ENCODE results near the gene SERINC5. TPM values are rescaled to one million over a fixed set of nuclear protein-coding genes. Genes with fewer than 3 reads are reported as not detected.
A peak's percentile ranks its signal among the peaks of the same experiment; 100 is the strongest.

SERINC5 gene
- total and polyA plus RNA-seq, 4 donors = 6.2 to 84.5 (median 23.9) TPM

DNA sequence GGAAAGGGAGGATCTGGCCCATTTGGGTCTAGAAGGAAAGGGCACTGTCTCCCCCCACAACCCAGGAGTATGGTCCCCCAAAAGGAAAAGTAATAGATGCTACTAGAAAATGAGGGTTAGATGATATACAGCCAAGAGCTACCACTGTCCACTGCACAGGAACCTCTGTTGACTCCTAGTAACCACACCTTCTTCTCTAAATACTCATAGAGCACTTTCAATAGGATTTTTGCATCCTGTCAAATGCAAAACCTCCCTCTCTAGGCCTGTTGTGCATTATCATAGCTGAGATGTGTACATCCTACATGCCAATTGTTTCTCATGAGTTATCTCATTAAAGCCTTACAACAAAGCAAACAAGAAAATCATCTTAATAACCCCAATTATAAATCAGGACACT is 153.9 kb downstream of the SERINC5 start:
- Histone ChIP-seq H3K4me1 (ENCODE audit: control insufficient read depth in 5 of 5, insufficient read depth in 5 of 5, low read length in 5 of 5) (peaks cover 0 to 4% (median 0%) of the 10 kb centered on the region in 5 donors), H3K27me3 (ENCODE audit: control insufficient read depth in 3 of 3, insufficient read depth in 3 of 3, low read length in 2 of 3) (no peaks in the 10 kb centered on the region), H3K9me3 (ENCODE audit: control insufficient read depth in 4 of 4, insufficient read depth in 3 of 4, low read length in 3 of 4) (no peaks in the 10 kb centered on the region), H3K4me3 (no peak overlapping the region), H3K9ac (ENCODE audit: insufficient read depth in 1 of 2, low read length in 2 of 2) (no peak overlapping the region), H3K36me3 (ENCODE audit: control insufficient read depth in 4 of 4, insufficient read depth in 4 of 4, low read length in 4 of 4) (no peaks in the 10 kb centered on the region), H3K27ac (ENCODE audit: low read depth in 1 of 2, low read length in 1 of 2) (no peak overlapping the region)
- DNase-seq (no peak), ATAC-seq (ENCODE audit: insufficient read depth, low FRiP score) (no peak)
- TF ChIP-seq, protein P1, sequence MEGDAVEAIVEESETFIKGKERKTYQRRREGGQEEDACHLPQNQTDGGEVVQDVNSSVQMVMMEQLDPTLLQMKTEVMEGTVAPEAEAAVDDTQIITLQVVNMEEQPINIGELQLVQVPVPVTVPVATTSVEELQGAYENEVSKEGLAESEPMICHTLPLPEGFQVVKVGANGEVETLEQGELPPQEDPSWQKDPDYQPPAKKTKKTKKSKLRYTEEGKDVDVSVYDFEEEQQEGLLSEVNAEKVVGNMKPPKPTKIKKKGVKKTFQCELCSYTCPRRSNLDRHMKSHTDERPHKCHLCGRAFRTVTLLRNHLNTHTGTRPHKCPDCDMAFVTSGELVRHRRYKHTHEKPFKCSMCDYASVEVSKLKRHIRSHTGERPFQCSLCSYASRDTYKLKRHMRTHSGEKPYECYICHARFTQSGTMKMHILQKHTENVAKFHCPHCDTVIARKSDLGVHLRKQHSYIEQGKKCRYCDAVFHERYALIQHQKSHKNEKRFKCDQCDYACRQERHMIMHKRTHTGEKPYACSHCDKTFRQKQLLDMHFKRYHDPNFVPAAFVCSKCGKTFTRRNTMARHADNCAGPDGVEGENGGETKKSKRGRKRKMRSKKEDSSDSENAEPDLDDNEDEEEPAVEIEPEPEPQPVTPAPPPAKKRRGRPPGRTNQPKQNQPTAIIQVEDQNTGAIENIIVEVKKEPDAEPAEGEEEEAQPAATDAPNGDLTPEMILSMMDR (IDR thresholded peaks at IDR 0.05; ENCODE audit: control extremely low read depth, extremely low read depth) = no peak

- H3K4me3 ChIP-seq = no peak overlapping the region
- H3K9me3 ChIP-seq (ENCODE audit: control insufficient read depth in 4 of 4, insufficient read depth in 3 of 4, low read length in 3 of 4) = no peaks in the 10 kb centered on the region
- no peaks in the 10 kb centered on the region for H3K36me3 ChIP-seq (ENCODE audit: control insufficient read depth in 4 of 4, insufficient read depth in 4 of 4, low read length in 4 of 4)
- H3K9ac ChIP-seq (ENCODE audit: insufficient read depth in 1 of 2, low read length in 2 of 2) = no peak overlapping the region
- no peaks in the 10 kb centered on the region for H3K27me3 ChIP-seq (ENCODE audit: control insufficient read depth in 3 of 3, insufficient read depth in 3 of 3, low read length in 2 of 3)
- ATAC-seq (ENCODE audit: insufficient read depth, low FRiP score) (no peak), DNase-seq (no peak)
- TF ChIP-seq, protein P1 (IDR thresholded peaks at IDR 0.05; ENCODE audit: control extremely low read depth, extremely low read depth) = no peak
- no peak overlapping the region for H3K27ac ChIP-seq (ENCODE audit: low read depth in 1 of 2, low read length in 1 of 2)
- 94 to 95% methylated on average over 10 of the region's 10 CpGs for WGBS, 2 donors
- peaks cover 0 to 6% (median 0%) of the 10 kb centered on the region in 5 donors for H3K4me1 ChIP-seq (ENCODE audit: control insufficient read depth in 5 of 5, insufficient read depth in 5 of 5, low read length in 5 of 5)
Measured at GRCh38 chr5:80097451-80097850, 158.4 kb downstream of the SERINC5 start.

DNA sequence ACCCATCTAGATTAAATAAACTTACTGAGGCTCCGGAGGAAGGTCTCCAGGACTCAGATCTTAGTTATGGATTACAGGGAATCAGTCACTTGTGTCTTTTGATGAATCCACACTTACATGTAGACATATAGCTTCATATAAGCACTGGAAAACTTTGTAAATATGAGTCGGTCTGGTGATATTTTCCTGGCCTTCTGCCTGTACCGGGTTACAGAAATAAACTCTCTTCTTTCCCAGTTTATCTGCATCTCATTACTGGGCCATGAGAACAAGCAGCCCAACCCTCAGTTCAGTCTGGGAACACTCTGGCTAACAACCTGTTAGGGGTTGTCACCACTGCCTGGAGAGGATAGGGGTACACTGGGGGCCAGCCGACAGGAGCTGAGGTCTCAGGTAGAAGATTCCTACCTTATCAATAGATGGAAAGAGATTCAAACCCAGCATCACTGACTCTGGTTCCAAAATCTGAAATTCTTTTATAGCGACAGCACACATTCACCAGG is 161.6 kb downstream of the SERINC5 start:
- Histone ChIP-seq H3K9me3 (ENCODE audit: control insufficient read depth in 4 of 4, insufficient read depth in 3 of 4, low read length in 3 of 4) (no peaks in the 10 kb centered on the region), H3K36me3 (ENCODE audit: control insufficient read depth in 4 of 4, insufficient read depth in 4 of 4, low read length in 4 of 4) (no peaks in the 10 kb centered on the region), H3K27me3 (ENCODE audit: control insufficient read depth in 3 of 3, insufficient read depth in 3 of 3, low read length in 2 of 3) (no peaks in the 10 kb centered on the region), H3K9ac (ENCODE audit: insufficient read depth in 1 of 2, low read length in 2 of 2) (peak overlapping the region in 1 of 2 donors; percentile 33), H3K4me1 (ENCODE audit: control insufficient read depth in 5 of 5, insufficient read depth in 5 of 5, low read length in 5 of 5) (peaks cover 0 to 6% (median 0%) of the 10 kb centered on the region in 5 donors), H3K27ac (ENCODE audit: low read depth in 1 of 2, low read length in 1 of 2) (no peak overlapping the region), H3K4me3 (no peak overlapping the region)
- ATAC-seq (ENCODE audit: insufficient read depth, low FRiP score) (no peak), DNase-seq (peak in 1 of 3 donors; percentile 29)
- 70 to 84% methylated on average over 5 of the region's 5 CpGs for WGBS, 2 donors
- TF ChIP-seq, protein P1 (IDR thresholded peaks at IDR 0.05; ENCODE audit: control extremely low read depth, extremely low read depth) = no peak

DNA sequence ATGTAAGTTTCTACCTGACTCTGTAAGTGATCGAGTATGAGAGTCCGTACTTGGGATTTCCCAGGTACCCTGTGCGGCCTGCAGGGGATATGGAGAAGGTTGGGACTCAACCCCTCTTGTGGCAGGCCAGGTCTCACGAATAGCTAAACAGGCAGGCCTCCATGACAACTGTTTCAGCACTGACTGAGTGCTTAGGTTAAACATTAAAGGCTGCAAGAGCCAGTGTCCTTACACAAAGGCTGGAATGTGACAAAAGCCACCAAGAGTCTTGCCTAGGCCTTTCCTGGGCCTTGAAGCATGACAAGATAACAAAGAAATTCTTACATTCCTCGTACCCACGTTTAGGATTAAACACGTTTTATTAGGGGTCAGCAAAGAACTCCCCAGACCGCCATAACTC is 162.1 kb downstream of the SERINC5 start:
- TF ChIP-seq, protein P1 (IDR thresholded peaks at IDR 0.05; ENCODE audit: control extremely low read depth, extremely low read depth) = no peak
- no peaks in the 10 kb centered on the region for H3K9me3 ChIP-seq (ENCODE audit: control insufficient read depth in 4 of 4, insufficient read depth in 3 of 4, low read length in 3 of 4)
- H3K4me3 ChIP-seq = no peak overlapping the region
- WGBS, 2 donors = 47 to 85% methylated on average over 8 of the region's 8 CpGs
- no peak overlapping the region for H3K9ac ChIP-seq (ENCODE audit: insufficient read depth in 1 of 2, low read length in 2 of 2)
- no peaks in the 10 kb centered on the region for H3K27me3 ChIP-seq (ENCODE audit: control insufficient read depth in 3 of 3, insufficient read depth in 3 of 3, low read length in 2 of 3)
- ATAC-seq (ENCODE audit: insufficient read depth, low FRiP score) = no peak
- peak in 2 of 3 donors; percentile 47 to 55 for DNase-seq
- H3K4me1 ChIP-seq (ENCODE audit: control insufficient read depth in 5 of 5, insufficient read depth in 5 of 5, low read length in 5 of 5) = peaks cover 0 to 6% (median 0%) of the 10 kb centered on the region in 5 donors
- H3K27ac ChIP-seq (ENCODE audit: low read depth in 1 of 2, low read length in 1 of 2) = no peak overlapping the region
- no peaks in the 10 kb centered on the region for H3K36me3 ChIP-seq (ENCODE audit: control insufficient read depth in 4 of 4, insufficient read depth in 4 of 4, low read length in 4 of 4)

Data from lung (tissue), 12 donors.